HepG2 (cell line): Measurements from ENCODE around the gene SLC25A10. TPM values are rescaled to one million over a fixed set of nuclear protein-coding genes. Genes with fewer than 3 reads are reported as not detected.

Source experiments
- ATAC-seq: fragments of 200-7000 bp; cut with Tn5 transposase; 3 replicates; pipeline ENCODE4 v1.9.1; 2020; ENCODE audit warnings: mild to moderate bottlenecking, moderate library complexity
- BruUV-seq: library from RNA; stranded (reverse); fragments of 400-500 nt; replicated peaks from 2 replicates; lab custom pipeline; 2021; lab: Mats Ljungman, UMichigan
- CTCF ChIA-PET: fragments of 300-600 bp; formaldehyde crosslinking; extraction: SDS; loops from one replicate; lab custom pipeline; 2021; ENCODE audit warnings: low total read pairs, inconsistent platforms, low intra/inter-chr PET ratio; lab: Yijun Ruan, JAX
- POLR2A ChIA-PET: fragments of 350-600 bp; sonication (Branson Sonifier 250); formaldehyde crosslinking; loops from one replicate; lab custom pipeline; 2020; ENCODE audit warnings: antibody characterized with exemption, inconsistent platforms; lab: Yijun Ruan, JAX
- DNase-seq: peaks from one replicate; pipeline ENCODE4 v3.0.0-alpha.2; 2015; ENCODE audit warnings: low spot score
- FAIRE-seq: peaks from 3 replicates; lab custom pipeline; 2011; peaks lifted over from hg19 to GRCh38; lab: Jason Lieb, UNC
- H2AFZ ChIP-seq: one replicate; pipeline ENCODE4 v1.6.1; 2011; ENCODE audit warnings: low read length, inconsistent platforms
- H3K27ac ChIP-seq: fragments of 300-600 bp; 3 replicates; pipeline ENCODE4 v1.8.0; 2011; ENCODE audit warnings: mixed run types, mild to moderate bottlenecking, mixed read lengths, low read length, inconsistent platforms; ENCODE audit not compliant: insufficient read depth; ENCODE audit errors: extremely low read length
- H3K27me3 ChIP-seq, 2 experiments: fragments of 200-600 bp in 1 of 2; 2 replicates in 1 of 2; 3 replicates in 1 of 2; pipeline versions ENCODE4 v1.6.0 to v1.8.0; 2011; ENCODE audit warnings: low read length in 2 of 2, mild to moderate bottlenecking in 2 of 2, moderate library complexity in 2 of 2, inconsistent platforms in 1 of 2; ENCODE audit not compliant: insufficient read depth in 2 of 2, control insufficient read depth in 1 of 2
- H3K36me3 ChIP-seq, 2 experiments: fragments of 200-600 bp in 1 of 2; replicated peaks in 1 of 2; 2 replicates in 1 of 2; 3 replicates in 1 of 2; pipeline versions ENCODE4 v1.5.1 to v1.8.0; 2011; ENCODE audit warnings: low read length in 2 of 2, inconsistent platforms in 1 of 2; ENCODE audit not compliant: insufficient read depth in 2 of 2, control insufficient read depth in 1 of 2
- H3K4me1 ChIP-seq: 2 replicates; pipeline ENCODE4 v1.5.1; 2012; ENCODE audit warnings: low read length, inconsistent platforms; ENCODE audit not compliant: insufficient read depth
- H3K4me2 ChIP-seq: 2 replicates; pipeline ENCODE4 v1.6.0; 2011; ENCODE audit warnings: low read depth, low read length, inconsistent platforms
- H3K4me3 ChIP-seq, 3 experiments: fragments of 200-600 bp in 1 of 3; sonication (generic), shearing (Covaris generic) in 1 of 3; replicated peaks in 1 of 3; 2 replicates each; pipeline ENCODE4 v1.5.1; 2011 to 2016; ENCODE audit warnings: low read length in 3 of 3, inconsistent platforms in 2 of 3, low read depth in 2 of 3, mild to moderate bottlenecking in 2 of 3, control low read depth in 1 of 3, mixed read lengths in 1 of 3; ENCODE audit not compliant: insufficient read depth in 1 of 3
- H3K79me2 ChIP-seq: one replicate; pipeline ENCODE4 v1.6.1; 2011; ENCODE audit warnings: low read length, inconsistent platforms; ENCODE audit not compliant: insufficient read depth
- H3K9ac ChIP-seq: 2 replicates; pipeline ENCODE4 v1.6.0; 2011; ENCODE audit warnings: mild to moderate bottlenecking, low read depth, low read length, inconsistent platforms; ENCODE audit not compliant: insufficient read depth
- H3K9me3 ChIP-seq: 2 replicates; pipeline ENCODE4 v1.5.1; 2012; ENCODE audit warnings: mild to moderate bottlenecking, low read length
- H4K20me1 ChIP-seq: 2 replicates; pipeline ENCODE4 v1.6.0; 2011; ENCODE audit warnings: inconsistent platforms, mild to moderate bottlenecking, low read length, moderate library complexity; ENCODE audit not compliant: insufficient read depth
- NFIB ChIP-seq: sonication (generic); formaldehyde crosslinking; IDR thresholded peaks from 2 replicates; pipeline ENCODE4 v1.9.0; 2021; ENCODE audit warnings: missing genetic modification reagents, mild to moderate bottlenecking, borderline replicate concordance
- PRDM15 ChIP-seq: sonication (generic); formaldehyde crosslinking; IDR thresholded peaks from 2 replicates; pipeline ENCODE4 v1.4.0; 2020; ENCODE audit warnings: missing genetic modification reagents
- USF2 ChIP-seq, 2 experiments: sonication (generic) in 1 of 2; formaldehyde crosslinking in 1 of 2; IDR thresholded peaks; 2 replicates each; pipeline versions ENCODE4 v1.5.1 to v1.6.1; 2011 to 2020; ENCODE audit warnings: borderline replicate concordance in 1 of 2, low read depth in 1 of 2, low read length in 1 of 2, mild to moderate bottlenecking in 1 of 2, missing genetic modification reagents in 1 of 2, moderate library complexity in 1 of 2
- ZMYM2 ChIP-seq: sonication (generic); formaldehyde crosslinking; IDR thresholded peaks from 2 replicates; pipeline ENCODE4 v1.8.0; 2022; ENCODE audit warnings: mild to moderate bottlenecking, missing genetic modification reagents
- WGBS: methylation state at CpG from one replicate; pipeline ENCODE4 v1.1.6; 2017; ENCODE audit warnings: low lambda C conversion rate; 5-methylcytosine and 5-hydroxymethylcytosine counted together
- in situ Hi-C: cut with HindIII; loops from 2 replicates; pipeline ENCODE4 v1.10.0; 2017; ENCODE audit warnings: low pct_unique_long_range_greater_than_20kb; ENCODE audit not compliant: extremely low pct_ligation_motif_present
- intact Hi-C: fragments of 100-400 bp; cut with micrococcal nuclease; formaldehyde crosslinking; loops from one replicate; pipeline ENCODE4 v1.10.0; 2022; ENCODE audit not compliant: unreplicated experiment
- polyA plus RNA-seq, 8 experiments: library from polyadenylated mRNA; depleted of rRNA in 3 of 8; stranded (reverse) in 7 of 8; unstranded in 1 of 8; fragments of >200 nt; fragmentation: Illumina TruSeq in 4 of 8; extraction: Trizol in 4 of 8; gene quantifications; 2 replicates each; pipeline versions ENCODE4 v1.2.1 to v1.2.3, GENCODE V29; 2011 to 2016; ENCODE audit warnings: low read depth in 4 of 8, missing spikeins in 1 of 8, mixed read lengths in 1 of 8; ENCODE audit not compliant: insufficient read depth in 1 of 8
- total RNA-seq, 5 experiments: library from RNA; depleted of rRNA; stranded (reverse); fragments of >200 nt; fragmentation: Illumina TruSeq; extraction: Trizol; gene quantifications; 2 replicates each; pipeline ENCODE4 v1.2.3, GENCODE V29; 2016; ENCODE audit warnings: low read depth in 1 of 5

SLC25A10 gene
- total and polyA plus RNA-seq, 2 of the 13 experiments (the other 11 are each of a cell fraction or from before 2014, with no cell fraction given), result 46.5 to 140 TPM

GRCh38 chr17:81702934-81703746, 8.9 kb upstream of the SLC25A10 start, which contains the start of gene MRPL12 (continued):
- TF ChIP-seq USF2 (IDR thresholded peaks at IDR 0.05; ENCODE audit: low read depth, low read length) (no peak), USF2 (CRISPR knock-in tag; IDR thresholded peaks at IDR 0.05; ENCODE audit: borderline replicate concordance) (peak; percentile 18; the same call in 1 of the 2 replicates), ZMYM2 (CRISPR knock-in tag) (no peak)

- Histone ChIP-seq H3K9ac (peak overlapping the region; percentile 99), H3K4me2 (peak overlapping the region; percentile 91), H3K4me3 (peak overlapping the region; percentile 92 to 93 (median 92)), H4K20me1 (peaks cover 15% of the 10 kb centered on the region; the same call in 1 of the 2 replicates), H3K79me2 (peaks cover 53% of the 10 kb centered on the region), H3K27ac (peak overlapping the region; percentile 93), H2AFZ (no peak overlapping the region), H3K36me3 (peaks cover 25 to 49% of the 10 kb centered on the region in 2 experiments), H3K9me3 (no peaks in the 10 kb centered on the region), H3K4me1 (peaks cover 33% of the 10 kb centered on the region), H3K27me3 (no peaks in the 10 kb centered on the region; a peak in 1 of 5 replicates)
- 9% methylated on average over 15 of the region's 27 CpGs for WGBS
- BruUV-seq, result TSS peak; percentile 40
- intact Hi-C loops, result loop anchor here (1.0 to 5.0 kb wide), 2 partner anchors 8 to 37 kb away; partner anchors contain the start of genes CCDC137, OXLD1 and SLC25A10
- POLR2A ChIA-PET, result interaction anchor here (0.8 to 4.9 kb wide), 22 partner anchors 9 to 398 kb away, joined by 3 to 143 read pairs (median 6); partner anchors contain the start of genes ACTG1, ARL16, CCDC137 and CENPX
- no peak for ATAC-seq
- in situ Hi-C loops, result no loop called here
- CTCF ChIA-PET, result no interaction called here
- DNase-seq, result no peak
- peak; percentile 49 for FAIRE-seq
- peak; percentile 32; the same call in 1 of the 2 replicates for TF ChIP-seq PRDM15 (CRISPR knock-in tag)
- peak; percentile 58; the same call in 1 of the 2 replicates for TF ChIP-seq NFIB (CRISPR knock-in tag)
Measured at GRCh38 chr17:81703747-81704654, 8.1 kb upstream of the SLC25A10 start.
